SHP77 (cell line): ENCODE results near the gene CSTPP1.
"Not testable (repeated sequence)": the region's sequence is repeated elsewhere in the genome, so short reads cannot be mapped to it uniquely, and the experiment has no call there.

ENCODE experiments used
- DNase-seq, 2 experiments: peaks; one replicate each; lab custom pipeline; 2025; lab: John Stamatoyannopoulos, UW

CSTPP1 gene

GRCh38 chr11:46953093-46953492 lies 16.5 kb downstream of the CSTPP1 start:
- no peak for DNase-seq

GRCh38 chr11:46958777-46959176 lies 22.2 kb downstream of the CSTPP1 start:
- DNase-seq: no peak

GRCh38 chr11:46961041-46961440 lies 24.5 kb downstream of the CSTPP1 start:
- no peak for DNase-seq

GRCh38 chr11:46961886-46962285 lies 25.3 kb downstream of the CSTPP1 start:
- not testable (repeated sequence) for DNase-seq

GRCh38 chr11:46963844-46964243 lies 27.3 kb downstream of the CSTPP1 start:
- no peak for DNase-seq

- no peak for DNase-seq
Observed at GRCh38 chr11:46966773-46967172, 30.2 kb downstream of the CSTPP1 start.

- DNase-seq: no peak
Observed at GRCh38 chr11:46967962-46968361, 31.4 kb downstream of the CSTPP1 start.

- no peak for DNase-seq
Observed at GRCh38 chr11:46969379-46969778, 32.8 kb downstream of the CSTPP1 start.

GRCh38 chr11:46970913-46971625 lies 34.5 kb downstream of the CSTPP1 start:
- no peak for DNase-seq

- DNase-seq: no peak
Observed at GRCh38 chr11:46972343-46972742, 35.8 kb downstream of the CSTPP1 start.

GRCh38 chr11:46972821-46973220 lies 36.3 kb downstream of the CSTPP1 start:
- no peak for DNase-seq

- DNase-seq: no peak
Observed at GRCh38 chr11:46976182-46976854, 39.8 kb downstream of the CSTPP1 start.

GRCh38 chr11:46977038-46977813 lies 40.7 kb downstream of the CSTPP1 start:
- DNase-seq: no peak

- no peak for DNase-seq
Observed at GRCh38 chr11:46978005-46978491, 41.5 kb downstream of the CSTPP1 start.

- no peak for DNase-seq
Observed at GRCh38 chr11:46979358-46979757, 42.8 kb downstream of the CSTPP1 start.

- no peak for DNase-seq
Observed at GRCh38 chr11:46981436-46981835, 44.9 kb downstream of the CSTPP1 start.

GRCh38 chr11:46982797-46983452 lies 46.4 kb downstream of the CSTPP1 start:
- DNase-seq: no peak

- no peak for DNase-seq
Observed at GRCh38 chr11:46983598-46983997, 47.0 kb downstream of the CSTPP1 start.

GRCh38 chr11:46984548-46984947 lies 48.0 kb downstream of the CSTPP1 start:
- no peak for DNase-seq

GRCh38 chr11:46984987-46985386 lies 48.4 kb downstream of the CSTPP1 start:
- DNase-seq: no peak

GRCh38 chr11:46987183-46987582 lies 50.6 kb downstream of the CSTPP1 start:
- DNase-seq: no peak

- not testable (repeated sequence) for DNase-seq
Observed at GRCh38 chr11:46989810-46990487, 53.4 kb downstream of the CSTPP1 start.
